IMR-90 (cell line): ENCODE results near the gene BTN2A1. TPM values are rescaled to one million over a fixed set of nuclear protein-coding genes. Genes with fewer than 3 reads are reported as not detected.

Experiments
- ATAC-seq: fragments of 200-7000 bp; cut with Tn5 transposase; 2 replicates; pipeline ENCODE4 v1.9.1; 2020; ENCODE audit warnings: low read depth, mild to moderate bottlenecking, moderate library complexity
- BruUV-seq: library from RNA; stranded (reverse); fragments of 400-500 nt; replicated peaks from 2 replicates; lab custom pipeline; 2021; lab: Mats Ljungman, UMichigan
- CTCF ChIA-PET: fragments of 300-600 bp; formaldehyde crosslinking; extraction: SDS; loops from one replicate; lab custom pipeline; 2021; ENCODE audit warnings: antibody characterized with exemption; lab: Yijun Ruan, JAX
- POLR2A ChIA-PET: fragments of 300-600 bp; sonication (Branson Sonifier 250); formaldehyde crosslinking; loops from one replicate; lab custom pipeline; 2022; ENCODE audit warnings: antibody characterized with exemption; ENCODE audit not compliant: unreplicated experiment; lab: Charles Lee
- DNase-seq: peaks from one replicate; pipeline ENCODE4 v3.0.0; 2013
- H2AFZ ChIP-seq: replicated peaks from 2 replicates; pipeline ENCODE3; 2013; ENCODE audit warnings: low read length, mild to moderate bottlenecking; ENCODE audit not compliant: poor library complexity
- H2AK5ac ChIP-seq: 2 replicates; pipeline ENCODE4 v1.6.1; 2013; ENCODE audit warnings: low read depth, low read length, inconsistent platforms
- H2AK9ac ChIP-seq: replicated peaks from 2 replicates; pipeline ENCODE3; 2013; ENCODE audit warnings: mild to moderate bottlenecking, low read depth, low read length, moderate library complexity; ENCODE audit not compliant: poor library complexity
- H2BK120ac ChIP-seq: 2 replicates; pipeline ENCODE4 v1.6.1; 2013; ENCODE audit warnings: low read depth, low read length, inconsistent platforms
- H2BK15ac ChIP-seq: 3 replicates; pipeline ENCODE4 v1.6.1; 2013; ENCODE audit warnings: low read depth, low read length, inconsistent platforms
- H2BK20ac ChIP-seq: 2 replicates; pipeline ENCODE4 v1.6.1; 2013; ENCODE audit warnings: low read depth, mild to moderate bottlenecking, inconsistent platforms, low read length, moderate library complexity
- H2BK5ac ChIP-seq: 2 replicates; pipeline ENCODE4 v1.6.1; 2013; ENCODE audit warnings: mild to moderate bottlenecking, low read depth, low read length, inconsistent platforms; ENCODE audit not compliant: poor library complexity, severe bottlenecking
- H3K14ac ChIP-seq: replicated peaks from 2 replicates; pipeline ENCODE4 v1.6.1; 2013; ENCODE audit warnings: low read depth, low read length, inconsistent platforms
- H3K18ac ChIP-seq: 2 replicates; pipeline ENCODE4 v1.6.1; 2013; ENCODE audit warnings: low read depth, low read length, control low read depth
- H3K23ac ChIP-seq: 2 replicates; pipeline ENCODE4 v1.6.1; 2013; ENCODE audit warnings: low read depth, low read length, inconsistent platforms
- H3K27ac ChIP-seq: 2 replicates; pipeline ENCODE4 v1.5.1; 2013; ENCODE audit warnings: mild to moderate bottlenecking, control low read depth, low read length; ENCODE audit not compliant: insufficient read depth
- H3K27me3 ChIP-seq: 2 replicates; pipeline ENCODE4 v1.6.1; 2013; ENCODE audit warnings: low read length; ENCODE audit not compliant: control insufficient read depth, insufficient read depth
- H3K36me3 ChIP-seq: 2 replicates; pipeline ENCODE4 v1.6.1; 2013; ENCODE audit warnings: low read length, mixed read lengths; ENCODE audit not compliant: control insufficient read depth, insufficient read depth
- H3K4ac ChIP-seq: 2 replicates; pipeline ENCODE4 v1.6.1; 2013; ENCODE audit warnings: low read depth, low read length, inconsistent platforms
- H3K4me1 ChIP-seq: 2 replicates; pipeline ENCODE4 v1.6.1; 2013; ENCODE audit warnings: low read length, mixed read lengths; ENCODE audit not compliant: control insufficient read depth, insufficient read depth
- H3K4me2 ChIP-seq: 2 replicates; pipeline ENCODE4 v1.6.1; 2013; ENCODE audit warnings: low read depth, mild to moderate bottlenecking, control low read depth, low read length, moderate library complexity
- H3K4me3 ChIP-seq: 2 replicates; pipeline ENCODE4 v1.5.1; 2013; ENCODE audit warnings: low read depth, mild to moderate bottlenecking, control low read depth, low read length, moderate library complexity; ENCODE audit not compliant: insufficient read depth
- H3K56ac ChIP-seq: 2 replicates; pipeline ENCODE4 v1.6.1; 2013; ENCODE audit warnings: low read length, inconsistent platforms; ENCODE audit not compliant: insufficient read depth; ENCODE audit errors: extremely low read depth
- H3K79me1 ChIP-seq, 2 experiments: 2 replicates each; pipeline ENCODE4 v1.6.1; 2013; ENCODE audit warnings: low read length in 2 of 2, inconsistent platforms in 1 of 2, low read depth in 1 of 2
- H3K9ac ChIP-seq: 2 replicates; pipeline ENCODE4 v1.6.1; 2013; ENCODE audit warnings: low read depth, low read length, control low read depth
- H3K9me1 ChIP-seq: 2 replicates; pipeline ENCODE4 v1.6.1; 2013; ENCODE audit warnings: low read length, inconsistent platforms; ENCODE audit not compliant: insufficient read depth
- H3K9me3 ChIP-seq: 2 replicates; pipeline ENCODE4 v1.6.1; 2013; ENCODE audit warnings: low read length; ENCODE audit not compliant: control insufficient read depth, insufficient read depth
- H4K20me1 ChIP-seq: 2 replicates; pipeline ENCODE4 v1.6.1; 2013; ENCODE audit warnings: low read length, inconsistent platforms; ENCODE audit not compliant: insufficient read depth
- H4K5ac ChIP-seq: 2 replicates; pipeline ENCODE4 v1.6.1; 2013; ENCODE audit warnings: mild to moderate bottlenecking, low read depth, low read length, control low read depth
- H4K8ac ChIP-seq, 2 experiments: 2 replicates each; pipeline ENCODE4 v1.6.1; 2013; ENCODE audit warnings: low read depth in 2 of 2, low read length in 2 of 2, control low read depth in 1 of 2, inconsistent platforms in 1 of 2
- H4K91ac ChIP-seq: 2 replicates; pipeline ENCODE4 v1.6.1; 2013; ENCODE audit warnings: low read depth, low read length, inconsistent platforms; ENCODE audit not compliant: insufficient read depth
- SMC3 ChIP-seq: fragments of 150-350 bp; IDR thresholded peaks from 2 replicates; pipeline ENCODE4 v1.6.1; 2016; ENCODE audit warnings: low read depth, mild to moderate bottlenecking, antibody characterized with exemption, low read length, moderate library complexity
- WGBS, 2 experiments: methylation state at CpG; one replicate each; pipeline versions ENCODE4 v1.1.5 to v1.1.7; 2013; ENCODE audit warnings: missing lambda C conversion rate in 2 of 2; ENCODE audit not compliant: insufficient read length in 1 of 2; ENCODE audit errors: extremely low coverage in 2 of 2; 5-methylcytosine and 5-hydroxymethylcytosine counted together
- dilution Hi-C: fragments of 300-500 bp; cut with HindIII; formaldehyde crosslinking; loops from one replicate; pipeline ENCODE4 v1.14.3; 2018; ENCODE audit warnings: low sequenced_read_pairs; ENCODE audit not compliant: unreplicated experiment
- in situ Hi-C: fragments of 300-500 bp; cut with MboI; formaldehyde crosslinking; loops from 3 replicates; pipeline ENCODE4 v1.14.3; 2019; ENCODE audit warnings: low sequenced_read_pairs, inconsistent platforms, mixed read lengths
- intact Hi-C: fragments of 100-400 bp; cut with micrococcal nuclease; formaldehyde crosslinking; loops from 2 replicates; pipeline ENCODE4 v1.10.0; 2022
- polyA plus RNA-seq, 3 experiments: library from polyadenylated mRNA; depleted of rRNA; stranded (reverse); fragments of >200 nt; gene quantifications; 2 replicates each; pipeline ENCODE4 v1.2.3, GENCODE V29; 2012; ENCODE audit warnings: low replicate concordance in 1 of 3
- total RNA-seq: library from RNA; depleted of rRNA; stranded (reverse); fragments of >200 nt; gene quantifications from 2 replicates; pipeline ENCODE4 v1.2.3, GENCODE V29; 2012

BTN2A1 gene
- total and polyA plus RNA-seq, 2 of the 4 experiments (the other 2 are of a cell fraction): 13.6 to 40.2 TPM

DNA sequence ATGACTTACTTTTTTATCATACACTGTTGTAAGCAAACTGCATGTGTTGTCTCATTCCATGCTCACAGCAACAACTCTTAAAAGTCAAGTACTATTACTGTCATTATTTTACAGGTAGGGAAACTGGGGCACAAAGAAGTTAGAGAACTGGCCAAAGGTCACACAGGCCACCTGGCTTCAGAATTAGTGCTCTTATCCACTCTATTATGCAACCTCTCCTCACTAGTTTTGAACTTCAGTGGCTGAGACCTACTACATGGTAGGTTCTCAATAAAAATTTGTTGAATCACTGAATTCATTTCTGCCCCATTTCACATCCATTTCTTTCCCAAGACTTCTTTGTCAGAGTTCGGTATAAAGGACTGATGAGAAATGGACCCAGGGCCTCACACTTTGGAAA lies 19.8 kb upstream of the BTN2A1 start:
- TF ChIP-seq SMC3: no peak
- Histone ChIP-seq H3K4me2 (no peak overlapping the region), H3K56ac (no peak overlapping the region), H2AFZ (no peak overlapping the region), H3K9ac (no peak overlapping the region), H3K4me1 (peaks cover 3% of the 10 kb centered on the region), H3K23ac (no peak overlapping the region), H3K9me1 (peaks cover 2% of the 10 kb centered on the region; the same call in 1 of the 2 replicates), H2BK5ac (no peak overlapping the region), H3K36me3 (no peaks in the 10 kb centered on the region), H4K5ac (no peak overlapping the region), H3K9me3 (no peaks in the 10 kb centered on the region; the same call in 1 of the 2 replicates), H3K4ac (no peak overlapping the region), H4K8ac (no peak overlapping the region), H2BK120ac (no peak overlapping the region), H2BK20ac (no peak overlapping the region), H2BK15ac (no peak overlapping the region), H4K91ac (no peak overlapping the region), H3K14ac (no peak overlapping the region), H3K27ac (no peak overlapping the region), H4K20me1 (no peaks in the 10 kb centered on the region), H3K79me1 (peaks cover 0 to 3% of the 10 kb centered on the region in 2 experiments; a peak in 1 of 4 replicates), H2AK9ac (no peak overlapping the region), H3K18ac (no peak overlapping the region), H3K27me3 (no peaks in the 10 kb centered on the region), H2AK5ac (no peak overlapping the region), H3K4me3 (no peak overlapping the region)
- WGBS, 2 experiments: no CpG with 5 or more reads among the region's 1 CpG
- in situ Hi-C loops (no loop called here), dilution Hi-C loops (no loop called here), intact Hi-C loops (no loop called here)
- DNase-seq (no peak), ATAC-seq (no peak)
- no TSS peak for BruUV-seq
- ChIA-PET CTCF (interaction anchor here (0.6 kb wide), 1 partner anchor 1271 kb away, joined by 3 read pairs; no protein-coding TSS in a partner anchor), POLR2A (no interaction called here)
